Esophagus muscularis mucosa (tissue), 4 donors: ENCODE results near the gene TSHZ3.

Experiments used
- CTCF ChIP-seq, 3 experiments: fragments of 200-600 bp in 2 of 3; fragments of 450-650 bp in 1 of 3; sonication (generic) in 2 of 3; IDR thresholded peaks; one replicate each; pipeline ENCODE4 v1.5.1; 2017 to 2019; ENCODE audit warnings: antibody characterized with exemption in 3 of 3, mild to moderate bottlenecking in 2 of 3, moderate library complexity in 1 of 3
- EP300 ChIP-seq: sonication (generic); formaldehyde crosslinking; IDR thresholded peaks from one replicate; pipeline ENCODE4 v1.6.1; 2017; ENCODE audit warnings: antibody characterized with exemption
- POLR2A ChIP-seq: fragments of 450-650 bp; IDR thresholded peaks from one replicate; pipeline ENCODE4 v1.6.1; 2017; ENCODE audit warnings: antibody characterized with exemption, moderate library complexity, mild to moderate bottlenecking, low read depth
- POLR2AphosphoS5 ChIP-seq, 2 donors: sonication (generic); formaldehyde crosslinking; IDR thresholded peaks; one replicate each; pipeline ENCODE4 v1.6.1; 2017; ENCODE audit warnings: antibody characterized with exemption in 2 of 2

GRCh38 chr19:31263328-31263727, 85.9 kb downstream of the TSHZ3 start:
- TF ChIP-seq CTCF (IDR thresholded peaks at IDR 0.05) (no peak), POLR2AphosphoS5 (IDR thresholded peaks at IDR 0.05) (no peak), POLR2A (no peak), EP300 (no peak)
